ENCODE measurements around the gene ZNF200.

- TF ChIP-seq CTCF (IDR thresholded peaks at IDR 0.05; ENCODE audit: low read length) (no peak), EZH2phosphoT487 (IDR thresholded peaks at IDR 0.05; ENCODE audit: low read length) (no peak), EZH2 (optimal IDR thresholded peaks at IDR 0.05; ENCODE audit: low read depth, low read length) (no peak)
Measured at GRCh38 chr16:3214904-3215600, 19.9 kb downstream of the ZNF200 start.
